ENCODE results near the gene LRRC51.

Gene LRRC51

DNA sequence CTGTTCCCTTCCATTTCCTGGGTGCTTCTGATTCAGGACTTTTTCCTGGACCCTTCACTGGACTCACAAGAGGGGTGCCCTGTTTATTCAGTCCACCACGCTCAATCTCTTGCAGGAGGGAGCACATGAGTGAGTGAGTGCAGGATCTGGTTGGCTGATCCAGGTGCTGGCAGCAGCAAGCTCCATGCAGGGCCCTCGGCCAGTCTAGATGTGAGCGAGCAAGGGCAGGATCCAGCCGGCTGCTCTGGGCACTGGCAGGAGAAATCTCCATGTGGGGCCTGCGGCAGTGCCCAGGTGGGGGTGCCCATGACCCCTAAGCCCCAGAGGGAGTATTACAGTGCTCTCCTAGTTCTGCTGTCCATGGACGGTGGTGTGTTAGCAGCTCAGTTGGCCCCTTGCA, 43.4 kb downstream of the LRRC51 start:
- TF ChIP-seq TAF1 (IDR thresholded peaks at IDR 0.05; ENCODE audit: borderline replicate concordance, insufficient read depth, low read length) (no peak), SIN3A (IDR thresholded peaks at IDR 0.05; ENCODE audit: borderline replicate concordance, insufficient read depth, low read length) (no peak), FOXP2 (optimal IDR thresholded peaks at IDR 0.05; ENCODE audit: borderline replicate concordance, extremely low read depth, extremely low read length, insufficient read depth) (no peak), POLR2AphosphoS5 (IDR thresholded peaks at IDR 0.05; ENCODE audit: low read depth, low read length) (no peak)
- TF ChIP-seq, protein P1, sequence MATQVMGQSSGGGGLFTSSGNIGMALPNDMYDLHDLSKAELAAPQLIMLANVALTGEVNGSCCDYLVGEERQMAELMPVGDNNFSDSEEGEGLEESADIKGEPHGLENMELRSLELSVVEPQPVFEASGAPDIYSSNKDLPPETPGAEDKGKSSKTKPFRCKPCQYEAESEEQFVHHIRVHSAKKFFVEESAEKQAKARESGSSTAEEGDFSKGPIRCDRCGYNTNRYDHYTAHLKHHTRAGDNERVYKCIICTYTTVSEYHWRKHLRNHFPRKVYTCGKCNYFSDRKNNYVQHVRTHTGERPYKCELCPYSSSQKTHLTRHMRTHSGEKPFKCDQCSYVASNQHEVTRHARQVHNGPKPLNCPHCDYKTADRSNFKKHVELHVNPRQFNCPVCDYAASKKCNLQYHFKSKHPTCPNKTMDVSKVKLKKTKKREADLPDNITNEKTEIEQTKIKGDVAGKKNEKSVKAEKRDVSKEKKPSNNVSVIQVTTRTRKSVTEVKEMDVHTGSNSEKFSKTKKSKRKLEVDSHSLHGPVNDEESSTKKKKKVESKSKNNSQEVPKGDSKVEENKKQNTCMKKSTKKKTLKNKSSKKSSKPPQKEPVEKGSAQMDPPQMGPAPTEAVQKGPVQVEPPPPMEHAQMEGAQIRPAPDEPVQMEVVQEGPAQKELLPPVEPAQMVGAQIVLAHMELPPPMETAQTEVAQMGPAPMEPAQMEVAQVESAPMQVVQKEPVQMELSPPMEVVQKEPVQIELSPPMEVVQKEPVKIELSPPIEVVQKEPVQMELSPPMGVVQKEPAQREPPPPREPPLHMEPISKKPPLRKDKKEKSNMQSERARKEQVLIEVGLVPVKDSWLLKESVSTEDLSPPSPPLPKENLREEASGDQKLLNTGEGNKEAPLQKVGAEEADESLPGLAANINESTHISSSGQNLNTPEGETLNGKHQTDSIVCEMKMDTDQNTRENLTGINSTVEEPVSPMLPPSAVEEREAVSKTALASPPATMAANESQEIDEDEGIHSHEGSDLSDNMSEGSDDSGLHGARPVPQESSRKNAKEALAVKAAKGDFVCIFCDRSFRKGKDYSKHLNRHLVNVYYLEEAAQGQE (IDR thresholded peaks at IDR 0.05; ENCODE audit: insufficient read depth in 1 of 2, low read depth in 2 of 2, low read length in 2 of 2) = no peak

DNA sequence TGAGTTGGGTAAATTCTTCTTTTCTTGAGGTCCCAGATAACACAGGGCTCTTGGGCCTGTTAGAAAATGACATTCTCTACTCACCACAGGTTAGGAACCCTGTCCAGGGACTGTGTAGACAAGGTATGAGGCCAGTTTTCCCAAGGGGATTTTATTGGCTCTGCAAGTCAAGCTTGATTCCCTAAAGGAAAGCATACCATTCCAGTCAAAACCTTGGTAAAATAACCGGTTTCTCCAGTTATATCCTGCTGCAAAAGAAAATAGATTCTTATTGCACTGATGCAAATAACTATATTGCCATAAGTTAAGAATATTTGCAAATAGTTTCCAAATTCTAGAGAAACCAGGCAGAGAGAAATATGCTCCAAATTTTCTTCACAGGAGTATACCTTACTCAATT, 45.3 kb downstream of the LRRC51 start:
- TF ChIP-seq, protein P1 (IDR thresholded peaks at IDR 0.05; ENCODE audit: insufficient read depth in 1 of 2, low read depth in 2 of 2, low read length in 2 of 2) = no peak
- TF ChIP-seq FOXP2 (optimal IDR thresholded peaks at IDR 0.05; ENCODE audit: borderline replicate concordance, extremely low read depth, extremely low read length, insufficient read depth) (no peak), TAF1 (IDR thresholded peaks at IDR 0.05; ENCODE audit: borderline replicate concordance, insufficient read depth, low read length) (no peak), POLR2AphosphoS5 (IDR thresholded peaks at IDR 0.05; ENCODE audit: low read depth, low read length) (no peak), SIN3A (IDR thresholded peaks at IDR 0.05; ENCODE audit: borderline replicate concordance, insufficient read depth, low read length) (no peak)

DNA sequence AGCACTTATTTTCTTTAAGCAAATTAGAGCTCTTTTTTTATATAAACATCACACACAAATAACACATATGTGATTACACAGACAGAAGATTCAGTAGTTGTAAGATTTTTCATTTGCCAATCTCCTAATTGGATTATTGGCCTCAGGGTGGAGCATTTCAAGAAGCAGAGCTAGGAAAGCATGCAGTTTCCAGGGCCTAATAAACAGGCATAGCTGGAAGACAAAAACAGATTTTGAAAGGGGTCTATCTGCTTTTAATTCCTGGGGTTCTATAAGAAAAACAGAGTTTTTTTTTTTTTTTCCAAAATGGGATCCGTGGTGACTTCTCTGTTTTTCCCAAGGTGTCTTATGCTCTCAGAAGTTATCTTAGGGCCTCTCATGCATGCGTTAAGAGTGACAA, 47.3 kb downstream of the LRRC51 start:
- TF ChIP-seq TAF1 (IDR thresholded peaks at IDR 0.05; ENCODE audit: borderline replicate concordance, insufficient read depth, low read length) (no peak), SIN3A (IDR thresholded peaks at IDR 0.05; ENCODE audit: borderline replicate concordance, insufficient read depth, low read length) (no peak), FOXP2 (optimal IDR thresholded peaks at IDR 0.05; ENCODE audit: borderline replicate concordance, extremely low read depth, extremely low read length, insufficient read depth) (no peak), POLR2AphosphoS5 (IDR thresholded peaks at IDR 0.05; ENCODE audit: low read depth, low read length) (no peak)
- TF ChIP-seq, protein P1 (IDR thresholded peaks at IDR 0.05; ENCODE audit: insufficient read depth in 1 of 2, low read depth in 2 of 2, low read length in 2 of 2) = no peak

DNA sequence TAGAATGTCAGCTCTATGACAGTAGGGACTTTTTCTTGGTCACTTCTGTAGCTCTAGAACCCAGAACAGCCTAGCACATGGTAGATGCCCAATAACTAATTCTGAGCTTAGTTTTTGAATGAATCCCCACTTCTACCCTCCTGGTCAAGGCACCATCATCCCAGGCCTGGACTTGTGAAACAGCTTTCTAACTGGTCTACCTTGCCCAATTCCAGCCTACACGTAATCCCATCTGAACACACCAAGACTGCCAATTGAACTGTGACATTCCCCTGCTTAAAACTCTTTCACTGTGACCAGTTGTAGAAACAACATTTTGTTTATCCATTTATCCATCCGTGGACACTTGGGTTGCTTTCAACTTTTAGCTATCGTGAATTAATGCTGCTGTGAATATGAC, 48.7 kb downstream of the LRRC51 start:
- no peak for TF ChIP-seq SIN3A (IDR thresholded peaks at IDR 0.05; ENCODE audit: borderline replicate concordance, insufficient read depth, low read length)
- TF ChIP-seq POLR2AphosphoS5 (IDR thresholded peaks at IDR 0.05; ENCODE audit: low read depth, low read length) = no peak
- no peak for TF ChIP-seq FOXP2 (optimal IDR thresholded peaks at IDR 0.05; ENCODE audit: borderline replicate concordance, extremely low read depth, extremely low read length, insufficient read depth)
- TF ChIP-seq, protein P1 (IDR thresholded peaks at IDR 0.05; ENCODE audit: insufficient read depth in 1 of 2, low read depth in 2 of 2, low read length in 2 of 2) = no peak
- no peak for TF ChIP-seq TAF1 (IDR thresholded peaks at IDR 0.05; ENCODE audit: borderline replicate concordance, insufficient read depth, low read length)

DNA sequence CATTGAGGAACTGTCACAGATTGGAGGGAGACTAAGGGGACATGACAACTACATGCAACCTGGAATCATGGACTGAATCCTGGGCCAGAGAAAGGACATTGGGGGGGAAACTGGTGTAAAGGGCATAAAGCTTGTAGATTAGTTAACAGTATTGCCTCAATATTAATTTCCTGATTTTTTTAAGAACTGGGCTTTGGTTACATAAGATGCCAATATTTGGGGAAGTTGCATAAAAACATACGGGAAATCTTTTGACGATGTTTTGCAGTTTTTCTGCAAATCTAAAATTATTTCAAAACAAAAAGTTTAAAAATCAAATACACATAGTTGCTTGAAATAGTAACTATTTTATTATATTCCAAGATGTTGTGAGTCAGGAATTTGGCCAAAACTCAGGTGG, 52.0 kb downstream of the LRRC51 start:
- TF ChIP-seq, protein P1 (IDR thresholded peaks at IDR 0.05; ENCODE audit: insufficient read depth in 1 of 2, low read depth in 2 of 2, low read length in 2 of 2) = no peak
- TF ChIP-seq FOXP2 (optimal IDR thresholded peaks at IDR 0.05; ENCODE audit: borderline replicate concordance, extremely low read depth, extremely low read length, insufficient read depth) = no peak
- TF ChIP-seq TAF1 (IDR thresholded peaks at IDR 0.05; ENCODE audit: borderline replicate concordance, insufficient read depth, low read length) = no peak
- TF ChIP-seq POLR2AphosphoS5 (IDR thresholded peaks at IDR 0.05; ENCODE audit: low read depth, low read length) = no peak
- no peak for TF ChIP-seq SIN3A (IDR thresholded peaks at IDR 0.05; ENCODE audit: borderline replicate concordance, insufficient read depth, low read length)
